ENCODE results near the gene CDS2.

Gene CDS2

DNA sequence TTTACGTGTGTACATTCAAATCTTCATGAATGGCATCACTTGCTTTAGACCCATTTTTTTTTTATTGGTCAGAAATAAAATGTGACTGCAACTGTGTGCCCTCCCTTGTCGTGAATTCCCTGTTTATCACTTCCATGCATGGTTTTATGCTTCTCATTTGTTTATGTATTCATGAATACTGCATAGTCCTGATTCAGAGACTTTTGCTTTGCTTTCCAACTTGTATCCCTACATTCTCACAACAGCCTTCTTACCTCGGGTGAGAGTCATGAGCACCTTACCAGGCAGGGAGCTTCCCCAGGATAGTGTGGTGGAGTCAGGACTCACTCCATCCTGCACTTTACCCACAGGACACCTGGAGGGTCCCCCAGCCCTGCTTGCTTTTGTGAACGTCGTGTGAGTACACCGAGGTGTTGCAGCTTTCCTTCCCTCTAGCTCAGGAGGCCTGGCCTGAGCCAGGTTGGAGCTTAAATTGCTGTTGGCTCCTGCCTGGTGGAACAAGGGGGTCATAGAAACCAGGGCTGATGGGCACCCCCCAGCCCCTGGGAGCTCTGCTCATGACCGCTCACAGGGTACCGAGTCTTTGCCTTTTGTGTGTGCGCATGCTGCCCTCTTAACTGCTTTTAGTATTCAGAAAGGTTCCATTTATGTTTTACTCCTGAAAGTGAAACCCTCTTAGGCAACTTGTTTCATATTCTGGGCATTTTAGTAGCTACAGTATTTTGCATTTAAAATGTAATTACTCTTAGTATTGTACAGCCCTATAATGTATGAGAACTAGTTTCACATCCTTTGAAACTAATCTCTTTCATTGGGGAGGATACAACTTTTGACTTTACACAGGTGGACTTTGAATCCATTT is 66.0 kb downstream of the CDS2 start:
- H3K9ac ChIP-seq = peak overlapping the region; percentile 24; the same call in 1 of the 2 replicates

DNA sequence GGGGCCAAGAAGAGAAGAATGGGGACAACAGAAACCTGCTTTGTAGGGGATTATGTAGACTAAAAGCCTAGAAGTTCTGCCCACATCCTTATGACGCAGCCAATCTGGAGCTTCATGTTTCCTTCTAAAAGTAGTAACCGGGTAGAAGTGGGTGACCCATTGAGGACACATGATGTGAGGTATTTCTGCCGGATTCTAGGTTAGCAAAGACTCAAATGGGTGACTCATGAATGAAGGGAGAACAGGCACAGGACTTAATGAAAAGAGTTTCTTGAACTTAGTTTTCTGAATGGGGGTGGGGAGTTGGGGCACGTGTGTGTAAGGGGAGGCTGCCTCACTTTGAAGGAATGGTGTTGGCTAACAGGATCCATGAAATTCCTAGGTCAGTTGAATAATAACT is 68.8 kb downstream of the CDS2 start:
- no peak overlapping the region for H3K27ac ChIP-seq
- no peaks in the 10 kb centered on the region for H3K79me2 ChIP-seq (ENCODE audit: insufficient read depth, low read depth)
- H4K20me1 ChIP-seq (ENCODE audit: insufficient read depth) = no peaks in the 10 kb centered on the region
- TF ChIP-seq, protein P1, sequence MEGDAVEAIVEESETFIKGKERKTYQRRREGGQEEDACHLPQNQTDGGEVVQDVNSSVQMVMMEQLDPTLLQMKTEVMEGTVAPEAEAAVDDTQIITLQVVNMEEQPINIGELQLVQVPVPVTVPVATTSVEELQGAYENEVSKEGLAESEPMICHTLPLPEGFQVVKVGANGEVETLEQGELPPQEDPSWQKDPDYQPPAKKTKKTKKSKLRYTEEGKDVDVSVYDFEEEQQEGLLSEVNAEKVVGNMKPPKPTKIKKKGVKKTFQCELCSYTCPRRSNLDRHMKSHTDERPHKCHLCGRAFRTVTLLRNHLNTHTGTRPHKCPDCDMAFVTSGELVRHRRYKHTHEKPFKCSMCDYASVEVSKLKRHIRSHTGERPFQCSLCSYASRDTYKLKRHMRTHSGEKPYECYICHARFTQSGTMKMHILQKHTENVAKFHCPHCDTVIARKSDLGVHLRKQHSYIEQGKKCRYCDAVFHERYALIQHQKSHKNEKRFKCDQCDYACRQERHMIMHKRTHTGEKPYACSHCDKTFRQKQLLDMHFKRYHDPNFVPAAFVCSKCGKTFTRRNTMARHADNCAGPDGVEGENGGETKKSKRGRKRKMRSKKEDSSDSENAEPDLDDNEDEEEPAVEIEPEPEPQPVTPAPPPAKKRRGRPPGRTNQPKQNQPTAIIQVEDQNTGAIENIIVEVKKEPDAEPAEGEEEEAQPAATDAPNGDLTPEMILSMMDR (conservative IDR thresholded peaks at IDR 0.05; ENCODE audit: low read depth, low read length) = no peak
- no peak overlapping the region for H2AFZ ChIP-seq (ENCODE audit: low read depth)
- H3K9ac ChIP-seq = no peak overlapping the region
- no peak overlapping the region for H3K4me3 ChIP-seq (IDR thresholded peaks at IDR 0.05; ENCODE audit: insufficient read depth, low read depth, low read length)
- H3K27me3 ChIP-seq (ENCODE audit: insufficient read depth, low read depth) = no peaks in the 10 kb centered on the region
- peaks cover 37% of the 10 kb centered on the region for H3K4me1 ChIP-seq (ENCODE audit: low read depth, poor library complexity, severe bottlenecking)
- no peaks in the 10 kb centered on the region for H3K36me3 ChIP-seq (ENCODE audit: insufficient read depth)
- H3K4me2 ChIP-seq = no peak overlapping the region

More for the DNA sequence above, 66.0 kb downstream of the CDS2 start:
- Histone ChIP-seq H3K27ac (peak overlapping the region; percentile 74), H3K27me3 (ENCODE audit: insufficient read depth, low read depth) (no peaks in the 10 kb centered on the region), H2AFZ (ENCODE audit: low read depth) (peak overlapping the region; percentile 21; the same call in 1 of the 2 replicates), H3K79me2 (ENCODE audit: insufficient read depth, low read depth) (no peaks in the 10 kb centered on the region), H4K20me1 (ENCODE audit: insufficient read depth) (no peaks in the 10 kb centered on the region), H3K4me3 (IDR thresholded peaks at IDR 0.05; ENCODE audit: insufficient read depth, low read depth, low read length) (no peak overlapping the region), H3K4me2 (peak overlapping the region; percentile 58), H3K4me1 (ENCODE audit: low read depth, poor library complexity, severe bottlenecking) (peaks cover 54% of the 10 kb centered on the region), H3K36me3 (ENCODE audit: insufficient read depth) (no peaks in the 10 kb centered on the region)
- TF ChIP-seq, protein P1 (conservative IDR thresholded peaks at IDR 0.05; ENCODE audit: low read depth, low read length) = 0 out of 2 replicates have a peak, but pooled peaks have one; percentile 9

DNA sequence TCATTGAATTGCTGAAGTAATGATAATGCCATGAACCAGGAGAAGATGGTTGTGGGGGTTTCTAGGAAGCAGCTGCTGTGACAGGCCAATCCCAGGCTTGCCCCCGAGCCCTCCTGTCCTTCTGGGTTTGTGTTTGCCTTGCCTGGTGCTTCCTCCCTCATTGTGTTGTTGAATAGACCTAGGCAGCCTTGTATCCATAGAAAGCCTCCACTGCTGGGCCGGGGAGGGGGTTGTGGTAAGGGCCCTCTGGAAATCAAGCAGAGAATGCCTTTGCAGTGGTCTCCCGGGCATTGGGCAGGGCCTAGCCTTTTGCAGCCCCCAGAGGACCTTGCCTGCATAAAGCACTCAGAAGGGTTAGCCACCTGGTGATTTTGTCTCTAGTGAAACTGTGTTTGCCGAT is 69.3 kb downstream of the CDS2 start:
- Histone ChIP-seq H3K4me3 (IDR thresholded peaks at IDR 0.05; ENCODE audit: insufficient read depth, low read depth, low read length) (no peak overlapping the region), H4K20me1 (ENCODE audit: insufficient read depth) (no peaks in the 10 kb centered on the region), H3K9ac (no peak overlapping the region), H2AFZ (ENCODE audit: low read depth) (no peak overlapping the region), H3K36me3 (ENCODE audit: insufficient read depth) (no peaks in the 10 kb centered on the region), H3K4me2 (no peak overlapping the region), H3K4me1 (ENCODE audit: low read depth, poor library complexity, severe bottlenecking) (peaks cover 32% of the 10 kb centered on the region), H3K27me3 (ENCODE audit: insufficient read depth, low read depth) (no peaks in the 10 kb centered on the region), H3K27ac (no peak overlapping the region), H3K79me2 (ENCODE audit: insufficient read depth, low read depth) (no peaks in the 10 kb centered on the region)
- TF ChIP-seq, protein P1 (conservative IDR thresholded peaks at IDR 0.05; ENCODE audit: low read depth, low read length) = no peak

DNA sequence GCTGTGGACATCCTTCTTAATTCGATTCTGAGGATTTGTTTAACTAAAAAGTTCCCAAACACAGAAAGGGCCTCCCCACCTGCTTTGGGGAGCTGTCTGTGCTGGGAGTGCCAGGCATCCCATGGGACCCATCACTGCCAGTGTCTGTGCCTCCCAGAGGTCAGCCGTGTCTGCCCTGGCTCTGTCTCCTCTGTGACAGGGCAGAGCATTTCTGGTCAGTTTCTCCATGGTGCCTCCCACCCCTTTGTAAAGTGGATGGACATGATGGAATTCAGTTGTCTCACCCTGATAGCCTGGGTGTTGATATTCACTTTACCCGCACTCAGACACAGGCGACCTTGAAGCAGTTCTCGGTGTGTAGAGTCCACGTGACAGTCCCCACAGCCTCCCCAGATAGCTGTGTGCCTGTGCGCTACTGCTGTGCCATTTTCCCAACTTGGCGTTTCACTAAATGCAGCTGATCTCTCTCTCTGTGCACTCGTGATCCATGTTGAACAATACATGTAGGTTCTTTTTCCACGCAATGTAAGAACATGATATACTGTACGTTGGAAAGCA is 70.5 kb downstream of the CDS2 start:
- no peak overlapping the region for H3K27ac ChIP-seq
- H3K9ac ChIP-seq = no peak overlapping the region
- H4K20me1 ChIP-seq (ENCODE audit: insufficient read depth) = no peaks in the 10 kb centered on the region
- H3K4me1 ChIP-seq (ENCODE audit: low read depth, poor library complexity, severe bottlenecking) = peaks cover 20% of the 10 kb centered on the region
- no peak overlapping the region for H3K4me3 ChIP-seq (IDR thresholded peaks at IDR 0.05; ENCODE audit: insufficient read depth, low read depth, low read length)
- H3K27me3 ChIP-seq (ENCODE audit: insufficient read depth, low read depth) = no peaks in the 10 kb centered on the region
- no peak overlapping the region for H2AFZ ChIP-seq (ENCODE audit: low read depth)
- H3K79me2 ChIP-seq (ENCODE audit: insufficient read depth, low read depth) = no peaks in the 10 kb centered on the region
- H3K36me3 ChIP-seq (ENCODE audit: insufficient read depth) = no peaks in the 10 kb centered on the region
- no peak overlapping the region for H3K4me2 ChIP-seq
- TF ChIP-seq, protein P1 (conservative IDR thresholded peaks at IDR 0.05; ENCODE audit: low read depth, low read length) = no peak

Data from KMS-11 (cell line).